Measurements from ENCODE around the gene ZNF358.

DNA sequence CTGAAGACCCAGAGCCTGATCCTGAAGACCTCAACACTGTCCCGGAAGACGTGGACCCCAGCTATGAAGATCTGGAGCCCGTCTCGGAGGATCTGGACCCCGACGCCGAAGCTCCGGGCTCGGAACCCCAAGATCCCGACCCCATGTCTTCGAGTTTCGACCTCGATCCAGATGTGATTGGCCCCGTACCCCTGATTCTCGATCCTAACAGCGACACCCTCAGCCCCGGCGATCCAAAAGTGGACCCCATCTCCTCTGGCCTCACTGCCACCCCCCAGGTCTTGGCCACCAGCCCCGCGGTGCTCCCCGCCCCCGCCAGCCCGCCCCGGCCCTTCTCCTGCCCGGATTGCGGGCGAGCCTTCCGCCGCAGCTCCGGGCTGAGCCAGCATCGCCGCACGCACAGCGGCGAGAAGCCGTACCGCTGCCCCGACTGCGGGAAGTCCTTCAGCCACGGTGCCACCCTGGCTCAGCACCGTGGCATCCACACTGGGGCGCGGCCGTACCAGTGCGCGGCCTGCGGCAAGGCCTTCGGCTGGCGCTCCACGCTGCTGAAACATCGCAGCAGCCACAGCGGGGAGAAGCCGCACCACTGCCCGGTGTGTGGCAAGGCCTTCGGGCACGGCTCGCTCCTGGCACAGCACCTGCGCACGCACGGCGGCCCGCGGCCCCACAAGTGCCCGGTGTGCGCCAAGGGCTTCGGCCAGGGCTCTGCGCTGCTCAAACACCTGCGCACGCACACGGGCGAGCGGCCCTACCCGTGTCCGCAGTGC, 3.6 kb downstream of the ZNF358 start:
- TF ChIP-seq, protein P1, sequence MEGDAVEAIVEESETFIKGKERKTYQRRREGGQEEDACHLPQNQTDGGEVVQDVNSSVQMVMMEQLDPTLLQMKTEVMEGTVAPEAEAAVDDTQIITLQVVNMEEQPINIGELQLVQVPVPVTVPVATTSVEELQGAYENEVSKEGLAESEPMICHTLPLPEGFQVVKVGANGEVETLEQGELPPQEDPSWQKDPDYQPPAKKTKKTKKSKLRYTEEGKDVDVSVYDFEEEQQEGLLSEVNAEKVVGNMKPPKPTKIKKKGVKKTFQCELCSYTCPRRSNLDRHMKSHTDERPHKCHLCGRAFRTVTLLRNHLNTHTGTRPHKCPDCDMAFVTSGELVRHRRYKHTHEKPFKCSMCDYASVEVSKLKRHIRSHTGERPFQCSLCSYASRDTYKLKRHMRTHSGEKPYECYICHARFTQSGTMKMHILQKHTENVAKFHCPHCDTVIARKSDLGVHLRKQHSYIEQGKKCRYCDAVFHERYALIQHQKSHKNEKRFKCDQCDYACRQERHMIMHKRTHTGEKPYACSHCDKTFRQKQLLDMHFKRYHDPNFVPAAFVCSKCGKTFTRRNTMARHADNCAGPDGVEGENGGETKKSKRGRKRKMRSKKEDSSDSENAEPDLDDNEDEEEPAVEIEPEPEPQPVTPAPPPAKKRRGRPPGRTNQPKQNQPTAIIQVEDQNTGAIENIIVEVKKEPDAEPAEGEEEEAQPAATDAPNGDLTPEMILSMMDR (IDR thresholded peaks at IDR 0.05), result no peak
- no peak for TF ChIP-seq POLR2A (IDR thresholded peaks at IDR 0.05)
